HG03025 (cell line): ENCODE data around the gene GANAB.
"Not testable (repeated sequence)": the region's sequence is repeated elsewhere in the genome, so short reads cannot be mapped to it uniquely, and the experiment has no call there.

Experiments
- ATAC-seq: cut with Tn5 transposase; IDR thresholded peaks from one replicate; pipeline ENCODE4 v1.9.1; 2021; ENCODE audit warnings: mild to moderate bottlenecking, moderate library complexity; ENCODE audit not compliant: unreplicated experiment, low FRiP score

GANAB gene

DNA sequence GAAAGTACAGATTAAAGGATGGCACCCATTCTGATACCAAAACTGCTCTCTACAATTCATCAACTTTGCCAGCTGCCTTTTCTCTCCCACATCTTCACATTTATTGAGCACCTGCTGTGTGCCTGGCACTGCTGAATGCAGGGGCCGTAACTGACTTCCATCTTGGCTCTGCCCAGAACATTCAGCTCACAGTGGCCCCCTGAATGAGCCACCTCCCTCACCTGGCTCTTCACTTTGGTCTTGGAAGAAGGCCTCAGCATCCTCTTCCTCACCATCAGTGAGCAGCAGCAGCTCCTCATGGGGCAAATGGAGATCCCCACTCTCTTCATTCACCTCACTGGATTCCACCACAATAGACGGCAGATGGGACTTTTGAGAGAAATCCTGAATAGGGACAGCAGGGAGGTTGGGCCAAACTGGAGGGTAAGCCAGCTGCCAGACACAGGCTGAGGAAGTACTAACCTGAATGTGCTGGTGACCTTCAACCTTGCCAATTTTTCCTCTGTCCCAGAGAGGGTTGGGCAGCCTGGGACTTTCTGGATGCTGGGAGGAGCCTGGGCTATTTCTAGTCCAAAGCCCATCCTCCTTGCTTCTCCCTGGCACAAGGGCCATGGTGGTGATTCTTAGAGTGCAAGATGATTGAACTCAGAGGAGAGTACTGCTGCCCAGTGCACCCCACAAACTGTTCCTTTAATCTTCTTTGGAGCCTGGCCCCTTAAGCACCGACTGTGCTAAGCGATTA, 23.2 kb upstream of the GANAB start:
- no peak for ATAC-seq

DNA sequence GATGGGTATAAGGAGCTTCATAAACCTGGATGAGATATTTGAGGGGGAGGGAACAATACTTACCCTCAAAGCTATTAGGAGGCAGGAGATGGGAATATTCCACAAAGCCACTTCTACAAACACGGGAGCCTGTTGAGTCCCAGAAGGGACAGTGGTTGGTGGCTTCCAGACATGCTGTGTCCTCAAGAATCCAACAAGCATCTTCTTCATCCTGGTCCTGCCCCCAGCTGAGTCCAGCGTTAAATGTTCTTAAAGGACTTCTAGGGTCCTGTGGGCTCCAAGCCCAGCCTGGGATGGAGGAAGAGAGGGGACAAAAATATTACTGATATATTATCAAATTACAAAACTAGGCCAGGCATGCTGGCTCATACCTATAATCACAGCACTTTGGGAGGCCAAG, 21.0 kb upstream of the GANAB start:
- ATAC-seq, result no peak

DNA sequence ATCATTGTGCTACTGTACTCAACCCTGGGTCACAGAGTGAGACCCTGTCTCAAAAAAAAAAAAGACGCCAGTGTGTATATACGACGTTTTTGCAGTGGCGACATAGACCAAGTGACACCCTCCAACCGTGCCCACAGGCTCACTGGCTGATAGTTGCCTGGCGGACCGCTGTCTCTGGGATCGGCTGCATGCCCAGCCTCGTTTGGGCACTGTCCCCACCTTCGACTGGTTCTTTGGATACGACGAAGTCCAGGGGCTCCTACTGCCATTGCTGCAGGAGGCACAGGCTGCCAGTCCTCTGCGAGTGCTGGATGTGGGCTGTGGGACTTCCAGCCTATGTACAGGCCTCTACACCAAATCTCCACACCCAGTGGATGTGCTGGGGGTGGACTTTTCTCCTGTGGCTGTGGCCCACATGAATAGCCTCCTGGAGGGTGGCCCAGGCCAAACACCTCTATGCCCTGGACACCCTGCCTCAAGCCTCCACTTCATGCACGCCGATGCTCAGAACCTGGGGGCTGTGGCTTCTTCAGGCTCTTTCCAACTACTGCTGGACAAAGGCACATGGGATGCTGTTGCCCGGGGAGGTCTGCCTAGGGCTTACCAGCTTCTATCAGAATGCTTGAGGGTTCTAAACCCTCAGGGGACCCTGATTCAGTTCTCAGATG, 20.0 kb upstream of the GANAB start:
- no peak for ATAC-seq

DNA sequence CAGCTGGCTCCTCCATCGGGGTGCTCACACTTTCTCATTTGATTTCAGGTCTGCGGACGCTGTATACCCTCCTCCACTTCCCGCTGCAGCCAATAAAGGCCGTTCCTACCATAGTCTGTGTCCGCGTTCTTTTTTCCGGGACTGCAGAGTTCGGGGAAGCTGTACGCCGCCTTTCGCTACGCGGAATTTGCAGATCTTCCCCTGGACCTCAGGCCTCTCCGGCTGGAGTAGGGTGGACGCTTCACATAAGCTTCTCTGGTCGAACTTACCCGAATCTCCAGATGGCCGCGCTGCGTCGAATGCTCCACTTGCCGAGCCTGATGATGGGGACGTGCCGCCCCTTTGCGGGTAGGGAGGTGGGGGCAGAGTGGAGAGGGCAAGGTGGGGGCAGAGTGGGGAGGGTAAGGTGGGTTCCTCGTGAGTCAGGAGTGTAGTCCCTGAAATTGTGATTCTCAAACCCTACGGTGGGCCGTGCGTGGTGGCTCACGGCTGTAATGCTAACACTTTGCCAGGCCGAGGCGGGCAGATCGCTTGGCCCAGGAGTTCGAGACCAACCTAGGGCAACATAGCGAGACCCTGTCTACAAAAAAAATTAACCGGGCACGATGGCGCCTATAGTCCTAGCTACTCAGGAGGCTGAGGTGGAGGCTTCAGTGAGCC, 19.3 kb upstream of the GANAB start:
- no peak for ATAC-seq

DNA sequence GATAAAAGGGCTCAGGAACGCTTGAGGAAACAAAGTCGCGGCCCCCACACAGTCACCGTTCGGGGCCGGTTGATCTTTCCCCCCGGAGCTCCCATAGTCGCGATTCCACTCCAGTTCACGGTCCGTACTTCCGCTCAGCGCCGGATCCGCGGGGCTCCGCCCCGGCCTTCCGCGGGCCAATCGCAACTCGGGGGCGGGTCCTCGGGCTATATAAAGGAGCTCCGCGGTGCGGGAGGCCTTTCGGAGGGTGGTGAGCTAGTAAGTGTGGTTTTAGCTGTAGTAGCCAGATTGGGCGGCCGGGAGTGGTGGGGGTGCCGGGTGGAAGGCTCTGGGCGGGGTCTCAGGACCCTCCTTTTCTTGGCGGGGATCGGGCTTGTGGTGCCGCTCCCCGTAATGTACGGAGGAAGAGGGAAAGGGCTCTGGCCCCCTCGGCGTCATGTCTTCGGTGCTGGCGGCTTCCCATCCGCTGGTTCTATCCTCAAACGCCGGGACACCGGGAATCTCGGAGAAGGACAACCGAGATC, 18.7 kb upstream of the GANAB start, which contains the start of the genes C11orf98 and CSKMT:
Gene C11orf98 (minus strand): TSS at position 136 of the 524 bp plus-strand sequence. CDS start 41 bp downstream, at position 95.
Gene CSKMT (plus strand): TSS at position 238 of the 524 bp plus-strand sequence. CDS start 568 bp downstream, outside the sequence.
- peak; percentile 65 for ATAC-seq

DNA sequence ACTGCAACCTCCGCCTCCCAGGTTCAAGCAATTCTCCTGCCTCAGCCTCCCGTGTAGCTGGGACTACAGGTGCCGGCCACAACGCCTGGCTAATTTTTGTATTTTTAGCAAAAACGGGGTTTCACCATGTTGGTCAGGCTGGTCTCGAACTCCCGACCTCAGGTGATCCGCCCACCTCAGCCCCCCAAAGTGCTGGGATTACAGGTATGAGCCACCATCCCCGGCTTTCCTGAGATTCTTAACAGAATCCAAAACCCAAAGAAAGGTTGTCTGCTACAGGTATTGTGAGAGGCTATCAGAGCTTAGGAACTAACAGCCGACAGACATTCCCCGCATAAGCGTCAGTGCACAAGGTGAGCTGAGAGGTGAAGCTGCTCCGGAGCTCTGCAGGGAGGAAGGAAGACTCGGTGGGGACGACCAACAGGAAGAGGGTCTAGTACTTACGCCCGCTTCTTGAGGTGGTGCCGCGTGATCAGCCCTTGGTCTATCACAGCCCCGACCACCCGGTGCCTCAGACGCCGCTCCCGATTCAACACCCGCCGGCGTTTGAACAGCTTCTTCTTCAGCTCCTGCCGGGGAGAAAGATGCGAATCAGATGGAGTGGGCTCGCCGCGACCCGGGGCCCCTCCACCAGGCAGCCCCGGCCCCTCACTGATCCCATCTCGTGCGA, 18.1 kb upstream of the GANAB start:
- ATAC-seq, result peak; percentile 29

DNA sequence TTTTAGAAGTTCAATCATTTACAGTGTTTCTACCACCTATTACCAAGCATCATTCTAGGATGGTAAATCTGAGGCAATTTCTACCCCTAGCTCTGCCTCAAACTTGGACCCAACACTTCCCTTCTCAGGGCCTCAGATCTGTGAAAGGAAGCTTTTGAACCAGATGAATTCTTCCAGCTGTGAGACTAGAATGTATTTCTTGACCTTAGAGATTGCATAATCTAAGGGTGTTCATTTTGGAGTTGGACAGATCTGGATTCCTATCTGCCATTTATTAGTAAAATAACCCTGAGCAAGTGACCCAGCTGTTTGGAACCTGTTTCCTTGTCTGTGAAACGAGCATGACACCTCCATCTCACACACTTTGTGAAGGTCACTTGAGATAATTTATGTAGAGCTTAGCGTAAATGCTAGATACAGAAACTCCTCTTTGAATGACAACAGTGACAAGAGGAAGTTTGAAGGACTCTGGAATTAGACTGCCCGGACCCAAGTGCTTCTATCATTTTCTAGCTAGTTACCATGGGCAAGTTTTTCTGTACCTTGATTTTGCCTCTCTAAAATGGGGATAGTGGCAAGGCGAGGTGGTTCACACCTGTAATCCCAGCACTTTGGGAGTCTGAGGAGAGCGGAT, 10.5 kb upstream of the GANAB start:
- no peak for ATAC-seq

DNA sequence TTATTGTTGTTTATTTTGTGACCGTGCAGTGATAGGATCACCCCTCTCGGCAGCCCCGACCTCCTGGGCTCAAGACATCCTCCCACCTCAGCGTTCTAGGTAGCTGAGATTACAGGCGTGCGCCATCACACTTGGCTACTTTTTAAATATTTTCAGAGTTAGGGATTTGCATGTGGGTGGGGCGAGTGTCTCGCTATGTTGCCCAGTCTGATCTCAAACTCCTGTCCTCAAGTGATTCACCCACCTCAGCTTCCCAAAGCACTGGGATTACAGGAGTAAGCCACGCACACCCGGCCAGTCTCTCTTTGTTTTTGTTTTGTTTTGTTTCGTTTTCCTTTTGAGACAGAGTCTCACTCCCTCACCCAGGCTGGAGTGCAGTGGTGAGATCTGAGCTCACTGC, 7.9 kb upstream of the GANAB start:
- ATAC-seq, result no peak

DNA sequence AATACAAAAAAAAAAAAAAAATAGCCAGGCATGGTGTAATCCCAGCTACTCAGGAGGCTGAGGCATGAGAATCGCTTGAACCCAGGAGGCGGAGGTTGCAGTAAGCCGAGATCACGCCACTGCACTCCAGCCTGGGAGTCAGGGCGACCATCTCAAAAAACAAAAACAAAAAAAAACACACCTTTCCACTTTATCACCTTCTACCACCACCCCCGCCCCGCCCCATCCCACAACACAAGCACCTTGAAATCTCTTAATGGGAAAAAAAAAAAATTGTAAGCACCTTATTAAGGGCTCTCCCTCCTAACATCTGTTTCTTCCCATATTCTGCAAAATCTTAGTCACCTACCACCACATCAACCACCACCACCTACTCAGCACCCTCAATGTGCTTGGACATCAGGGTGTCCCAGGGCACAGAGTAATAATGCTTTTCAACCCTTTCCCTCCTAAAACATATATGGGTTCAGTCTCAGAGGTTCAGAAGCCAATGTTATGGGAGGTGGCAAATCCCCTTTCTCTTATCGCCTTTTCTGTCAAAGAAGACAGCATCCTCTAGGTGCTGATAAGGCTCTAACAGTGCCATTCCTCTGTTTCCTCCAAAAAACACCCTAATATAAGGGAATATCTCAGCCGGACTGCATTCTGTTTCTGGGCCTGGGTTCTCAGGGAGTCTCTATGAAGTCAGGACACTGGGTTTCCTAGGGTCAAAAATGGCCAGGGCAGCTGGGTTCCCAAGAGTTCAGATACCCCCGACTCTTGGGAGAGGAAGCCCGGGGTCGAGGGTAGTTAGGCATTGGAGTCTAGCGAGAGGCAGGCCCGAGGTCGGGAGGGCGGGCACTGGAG, 6.0 kb upstream of the GANAB start:
- ATAC-seq, result no peak

DNA sequence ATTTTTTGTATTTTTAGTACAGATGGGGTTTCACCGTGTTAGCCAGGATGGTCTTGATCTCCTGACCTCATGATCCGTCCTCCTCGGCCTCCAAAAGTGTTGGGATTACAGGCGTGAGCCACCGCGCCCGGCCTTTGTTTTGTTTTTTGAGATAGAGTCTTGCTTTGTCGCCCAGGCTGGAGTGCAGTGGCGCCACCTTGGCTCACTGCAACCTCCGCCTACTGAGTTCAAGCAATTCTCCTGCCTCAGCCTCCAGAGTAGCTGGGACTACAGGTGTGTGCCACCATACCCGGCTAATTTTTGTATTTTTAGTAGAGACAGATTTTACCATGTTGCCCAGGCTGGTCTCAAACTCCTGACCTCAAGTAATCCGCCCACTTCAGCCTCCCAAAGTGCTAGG, 3.9 kb upstream of the GANAB start:
- not testable (repeated sequence) for ATAC-seq

DNA sequence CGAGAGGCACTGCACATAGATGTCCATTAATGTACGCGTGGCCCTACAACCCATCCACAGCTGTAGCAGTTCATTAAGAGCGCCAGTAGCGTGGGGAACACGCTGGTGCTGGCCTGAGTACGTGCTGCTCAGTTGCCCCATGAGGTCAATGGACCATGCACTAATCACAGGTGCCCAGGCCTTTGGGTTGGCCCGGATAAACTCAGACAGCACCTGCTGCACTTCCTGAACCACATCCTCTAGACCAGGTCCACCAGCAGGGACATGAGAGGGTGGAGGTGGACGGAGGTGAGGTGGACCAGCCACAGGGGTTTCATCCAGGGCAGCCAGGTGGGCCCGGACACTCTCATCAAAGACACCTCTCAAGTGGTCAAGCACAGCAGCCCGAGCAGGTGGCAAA, 3.1 kb upstream of the GANAB start:
- ATAC-seq, result no peak

DNA sequence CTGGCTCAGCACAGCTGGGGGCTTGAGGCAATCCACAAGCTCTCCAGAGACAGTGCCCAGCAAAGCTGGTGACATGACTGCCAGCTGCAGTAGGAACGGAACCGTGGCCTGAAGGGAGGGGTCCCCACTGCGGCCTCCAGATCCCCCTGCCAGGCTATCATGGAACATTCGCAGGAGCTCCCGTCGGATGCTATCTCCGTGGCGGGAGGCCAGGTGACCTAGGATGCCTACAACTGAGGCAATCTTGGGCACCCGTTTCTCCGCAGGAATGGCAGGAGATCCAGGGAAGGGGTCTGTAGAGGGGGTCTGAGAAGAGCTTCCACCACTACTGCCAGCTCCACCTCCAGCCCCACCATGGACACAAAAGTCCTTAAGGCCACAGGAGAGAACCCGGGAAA, 2.6 kb upstream of the GANAB start:
- ATAC-seq, result no peak

DNA sequence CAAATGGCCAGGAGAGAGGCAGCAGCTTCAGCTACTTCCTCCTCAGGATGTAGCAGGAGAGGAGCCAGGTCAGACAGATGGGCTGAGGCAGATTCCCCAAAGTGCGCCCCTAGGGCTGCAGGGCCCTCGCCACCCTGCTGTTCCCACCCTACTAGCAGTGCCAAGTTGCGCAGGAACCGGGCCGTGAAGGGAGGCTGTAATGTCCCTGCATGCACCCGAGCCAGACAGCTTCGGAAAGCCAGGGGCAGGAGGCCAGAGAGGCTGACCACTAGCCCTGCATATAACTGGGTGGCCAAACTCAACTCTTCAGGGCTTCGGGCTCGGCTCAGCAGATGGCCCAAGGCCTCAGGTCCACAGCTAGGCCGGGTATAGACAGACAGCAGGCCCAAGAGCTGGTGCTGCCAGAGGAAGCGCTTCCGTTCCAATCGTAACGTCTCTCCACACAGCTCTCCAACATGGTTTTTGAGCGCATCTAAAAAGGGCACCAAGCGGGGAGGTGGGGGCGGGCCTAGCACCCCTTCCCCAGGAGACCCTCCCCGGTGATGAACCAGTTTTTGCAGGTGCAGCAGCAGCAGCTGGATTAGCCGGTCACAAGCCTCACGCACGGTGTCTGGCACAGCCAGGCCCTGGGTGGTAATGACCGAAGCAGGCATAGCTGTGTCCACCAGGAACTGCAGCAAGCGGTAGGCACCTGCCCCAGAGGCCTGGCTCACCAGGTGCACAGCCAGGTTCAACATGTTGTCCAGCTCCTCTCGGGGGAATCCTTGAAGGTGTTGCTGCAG, 2.0 kb upstream of the GANAB start:
- ATAC-seq, result no peak

DNA sequence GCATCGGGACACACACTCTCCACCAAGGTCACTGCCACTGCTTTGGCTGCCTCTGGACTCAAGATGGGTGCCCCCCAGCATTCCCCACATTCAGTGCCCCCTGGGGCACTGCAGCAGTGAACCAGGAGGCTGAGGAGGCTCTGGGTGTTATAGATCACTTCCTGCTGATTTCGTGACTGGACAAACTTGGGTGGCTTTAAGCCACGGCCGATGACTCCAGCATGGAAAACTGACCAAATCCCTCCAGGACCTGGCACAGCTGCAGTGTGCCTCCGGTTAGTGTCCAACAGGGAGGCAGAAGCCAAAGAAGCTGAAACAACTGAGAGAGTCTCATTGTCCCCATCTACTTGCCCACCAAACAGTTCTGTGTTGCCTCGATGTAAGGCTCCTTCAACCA, 1.2 kb upstream of the GANAB start:
- no peak for ATAC-seq

DNA sequence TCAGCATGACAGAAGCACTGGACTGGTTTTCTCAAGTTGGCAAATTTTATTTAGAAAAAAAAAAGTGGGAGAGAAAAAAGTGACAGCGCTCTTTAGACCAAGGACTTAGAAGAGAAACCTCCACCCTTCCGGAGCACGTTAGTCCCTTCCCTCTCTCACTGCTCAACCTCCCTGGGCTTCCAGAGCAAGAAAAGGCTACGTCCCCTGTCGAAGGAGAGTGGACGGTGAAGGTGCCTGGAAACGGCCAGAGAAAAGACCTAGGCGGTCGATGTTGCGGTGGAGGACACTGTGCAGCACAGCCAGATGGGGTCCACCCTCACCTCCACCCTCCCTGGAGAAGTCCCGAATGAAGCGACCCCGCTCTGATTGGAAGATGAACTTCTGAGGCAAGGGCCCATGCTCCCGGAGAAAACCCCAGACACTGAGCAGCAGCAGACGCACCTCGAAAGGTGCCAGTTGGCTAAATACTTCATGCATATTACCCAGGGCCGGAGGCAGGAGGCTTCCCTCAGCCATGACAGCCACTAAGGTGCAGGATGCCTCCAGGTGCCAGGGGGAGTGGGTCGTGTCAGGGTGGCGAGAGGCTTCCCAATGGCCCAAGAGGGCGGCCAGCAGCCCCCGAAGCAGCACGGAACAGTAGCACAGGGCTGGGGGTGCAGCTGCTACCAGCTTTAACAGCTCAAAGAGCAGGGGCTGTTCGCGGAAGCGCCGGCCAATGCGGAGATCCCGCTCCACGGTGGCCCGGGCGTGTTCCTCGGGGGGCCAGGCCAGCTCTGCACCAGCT, 604 bp upstream of the GANAB start:
- no peak for ATAC-seq

DNA sequence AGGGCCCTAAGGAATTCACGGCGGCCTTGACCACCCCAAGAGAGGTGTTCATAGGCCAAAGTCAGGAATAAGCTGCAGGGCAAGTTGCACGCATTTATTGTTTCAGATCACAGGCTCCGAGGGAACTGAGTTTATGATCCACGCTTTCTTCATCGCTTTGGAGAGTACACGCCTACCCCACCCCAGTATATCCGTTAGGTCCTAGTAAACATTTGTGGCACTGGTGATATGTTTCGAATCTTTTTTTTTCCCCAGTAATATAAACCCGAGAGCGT, 805 bp downstream of the GANAB start:
- peak; percentile 1 for ATAC-seq

DNA sequence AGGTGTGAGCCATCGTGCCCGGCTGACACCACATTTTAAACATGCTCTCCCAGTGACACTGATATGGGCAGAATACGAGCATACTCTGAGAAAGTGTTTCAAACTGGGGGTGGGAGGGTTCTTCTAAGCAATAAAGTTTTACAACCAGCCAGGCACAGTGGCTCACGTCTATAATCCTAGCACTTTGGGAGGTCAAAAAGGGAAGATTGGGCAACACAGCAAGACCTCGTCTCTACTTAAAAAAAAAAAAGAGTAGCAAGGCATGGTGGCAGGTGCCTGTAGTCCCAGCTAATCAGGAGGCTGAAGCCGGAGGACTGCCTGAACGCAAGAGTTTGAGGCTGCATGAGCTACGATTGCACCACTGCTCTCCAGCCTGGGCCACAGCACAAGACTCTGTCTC, 2.2 kb downstream of the GANAB start:
- no peak for ATAC-seq

DNA sequence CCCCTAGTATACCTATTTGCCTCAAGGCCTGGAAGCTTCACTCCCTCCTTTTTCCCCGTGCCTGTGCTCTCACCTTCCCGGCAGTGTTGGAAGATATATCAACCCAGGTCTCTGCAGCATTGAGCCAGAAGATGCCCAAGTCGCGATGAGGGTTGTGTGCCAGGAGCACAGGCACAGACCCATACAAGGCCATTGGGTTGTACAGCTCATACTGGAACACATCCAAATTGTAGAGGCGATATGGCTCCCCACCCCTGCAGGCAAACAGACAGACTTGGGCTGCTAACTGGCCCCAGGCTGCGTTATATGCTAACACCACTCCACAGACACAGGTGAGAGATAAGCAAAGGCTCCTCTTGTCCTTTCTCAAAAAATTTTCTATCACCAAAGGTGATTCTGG, 13.9 kb downstream of the GANAB start:
- no peak for ATAC-seq
